A673 (cell line): ENCODE results near the gene DPYSL5. TPM values are rescaled to one million over a fixed set of nuclear protein-coding genes. Genes with fewer than 3 reads are reported as not detected.

Experiments
- BruUV-seq: library from RNA; stranded (reverse); fragments of 400-500 nt; replicated peaks from 2 replicates; lab custom pipeline; 2021; lab: Mats Ljungman, UMichigan
- CTCF ChIA-PET: fragments of 300-600 bp; sonication (Branson Sonifier 250); formaldehyde crosslinking; loops from one replicate; lab custom pipeline; 2022; ENCODE audit warnings: antibody characterized with exemption; lab: Charles Lee
- POLR2A ChIA-PET: fragments of 300-600 bp; sonication (Branson Sonifier 250); formaldehyde crosslinking; loops from one replicate; lab custom pipeline; 2022; ENCODE audit warnings: antibody characterized with exemption; ENCODE audit not compliant: low non-redundant PET; lab: Charles Lee
- DNase-seq: peaks from one replicate; pipeline ENCODE4 v3.0.0-alpha.2; 2015; ENCODE audit warnings: low spot score
- H3K27ac ChIP-seq: fragments of 200-600 bp; sonication (generic); 2 replicates; pipeline ENCODE4 v1.5.1; 2016; ENCODE audit warnings: mixed run types, low read depth, mild to moderate bottlenecking, mixed read lengths, antibody characterized with exemption, low read length; ENCODE audit not compliant: poor library complexity, severe bottlenecking
- H3K27me3 ChIP-seq: fragments of 200-600 bp; sonication (generic); replicated peaks from 2 replicates; pipeline ENCODE4 v1.6.1; 2017; ENCODE audit warnings: mixed run types, low read depth, mild to moderate bottlenecking, mixed read lengths, antibody characterized with exemption, low read length; ENCODE audit not compliant: insufficient read depth, poor library complexity
- H3K36me3 ChIP-seq: fragments of 200-600 bp; sonication (generic); 2 replicates; pipeline ENCODE4 v1.6.1; 2016; ENCODE audit warnings: mixed run types, mild to moderate bottlenecking, mixed read lengths, antibody characterized with exemption, low read length; ENCODE audit not compliant: insufficient read depth, poor library complexity, severe bottlenecking
- H3K4me1 ChIP-seq: fragments of 200-600 bp; sonication (generic); 2 replicates; pipeline ENCODE4 v1.6.1; 2017; ENCODE audit warnings: mixed run types, mild to moderate bottlenecking, mixed read lengths, antibody characterized with exemption, low read length; ENCODE audit not compliant: insufficient read depth, poor library complexity, severe bottlenecking
- H3K4me3 ChIP-seq: fragments of 200-600 bp; sonication (generic); 2 replicates; pipeline ENCODE4 v1.5.1; 2016; ENCODE audit warnings: low read depth, mixed run types, mild to moderate bottlenecking, mixed read lengths, low read length; ENCODE audit not compliant: poor library complexity, severe bottlenecking
- H3K9me3 ChIP-seq: fragments of 200-600 bp; sonication (generic); 2 replicates; pipeline ENCODE4 v1.6.1; 2016; ENCODE audit warnings: mixed run types, low read depth, mild to moderate bottlenecking, mixed read lengths, antibody characterized with exemption, low read length; ENCODE audit not compliant: poor library complexity, severe bottlenecking
- EZH2 ChIP-seq: fragments of 200-600 bp; sonication (generic); IDR thresholded peaks from 2 replicates; pipeline ENCODE4 v1.6.1; 2017; ENCODE audit warnings: borderline replicate concordance, low read depth, mild to moderate bottlenecking, mixed read lengths, antibody characterized with exemption, low read length; ENCODE audit not compliant: poor library complexity, severe bottlenecking
- intact Hi-C: fragments of 100-400 bp; cut with micrococcal nuclease; formaldehyde crosslinking; loops from one replicate; pipeline ENCODE4 v1.10.0; 2022; ENCODE audit not compliant: unreplicated experiment
- total RNA-seq: library from RNA; stranded (reverse); gene quantifications from 2 replicates; pipeline ENCODE4 v1.2.3, GENCODE V29; 2021
- TF ChIP-seq, protein P1 (sequence below): fragments of 300-800, 200-600 bp; sonication (generic); conservative IDR thresholded peaks from 2 replicates; pipeline ENCODE4 v1.5.1; 2017; ENCODE audit warnings: low read depth, mild to moderate bottlenecking, antibody characterized with exemption, low read length, moderate library complexity, mixed read lengths

The DPYSL5 gene
- total RNA-seq, 1 experiment from 2014 or later, result 110 TPM

- ChIA-PET CTCF (interaction anchor here (0.6 kb wide), 1 partner anchor 77 kb away, joined by 6 read pairs; no protein-coding TSS in a partner anchor), POLR2A (no interaction called here)
- peaks cover 5% of the 10 kb centered on the region for H3K36me3 ChIP-seq
- no peak overlapping the region for H3K4me3 ChIP-seq
- intact Hi-C loops, result no loop called here
- TF ChIP-seq EZH2, result no peak
- TF ChIP-seq, protein P1, sequence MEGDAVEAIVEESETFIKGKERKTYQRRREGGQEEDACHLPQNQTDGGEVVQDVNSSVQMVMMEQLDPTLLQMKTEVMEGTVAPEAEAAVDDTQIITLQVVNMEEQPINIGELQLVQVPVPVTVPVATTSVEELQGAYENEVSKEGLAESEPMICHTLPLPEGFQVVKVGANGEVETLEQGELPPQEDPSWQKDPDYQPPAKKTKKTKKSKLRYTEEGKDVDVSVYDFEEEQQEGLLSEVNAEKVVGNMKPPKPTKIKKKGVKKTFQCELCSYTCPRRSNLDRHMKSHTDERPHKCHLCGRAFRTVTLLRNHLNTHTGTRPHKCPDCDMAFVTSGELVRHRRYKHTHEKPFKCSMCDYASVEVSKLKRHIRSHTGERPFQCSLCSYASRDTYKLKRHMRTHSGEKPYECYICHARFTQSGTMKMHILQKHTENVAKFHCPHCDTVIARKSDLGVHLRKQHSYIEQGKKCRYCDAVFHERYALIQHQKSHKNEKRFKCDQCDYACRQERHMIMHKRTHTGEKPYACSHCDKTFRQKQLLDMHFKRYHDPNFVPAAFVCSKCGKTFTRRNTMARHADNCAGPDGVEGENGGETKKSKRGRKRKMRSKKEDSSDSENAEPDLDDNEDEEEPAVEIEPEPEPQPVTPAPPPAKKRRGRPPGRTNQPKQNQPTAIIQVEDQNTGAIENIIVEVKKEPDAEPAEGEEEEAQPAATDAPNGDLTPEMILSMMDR, result no peak
- H3K27ac ChIP-seq, result no peak overlapping the region
- H3K27me3 ChIP-seq, result no peaks in the 10 kb centered on the region
- H3K4me1 ChIP-seq, result peaks cover 13% of the 10 kb centered on the region
- DNase-seq, result no peak
- no peaks in the 10 kb centered on the region for H3K9me3 ChIP-seq
- BruUV-seq, result no TSS peak
Measured at GRCh38 chr2:26925100-26925791, 77.3 kb downstream of the DPYSL5 start.

DNA sequence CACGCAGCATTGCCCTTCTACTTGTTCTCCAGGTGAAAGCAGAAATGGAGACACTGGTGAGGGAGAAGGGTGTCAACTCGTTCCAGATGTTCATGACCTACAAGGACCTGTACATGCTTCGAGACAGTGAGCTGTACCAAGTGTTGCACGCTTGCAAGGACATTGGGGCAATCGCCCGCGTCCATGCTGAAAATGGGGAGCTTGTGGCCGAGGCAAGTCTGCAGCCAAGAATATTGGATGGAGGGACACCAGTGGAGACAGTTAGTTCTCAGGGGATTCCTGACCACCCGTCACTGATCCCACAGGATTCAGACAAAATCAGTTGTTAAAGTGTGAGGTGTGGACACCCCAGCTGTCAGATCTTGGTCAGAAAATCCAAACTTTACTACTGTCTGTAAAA lies 79.3 kb downstream of the DPYSL5 start:
- Histone ChIP-seq H3K36me3 (peaks cover 5% of the 10 kb centered on the region), H3K27me3 (no peaks in the 10 kb centered on the region), H3K4me1 (peaks cover 9% of the 10 kb centered on the region), H3K9me3 (no peaks in the 10 kb centered on the region), H3K4me3 (no peak overlapping the region), H3K27ac (no peak overlapping the region)
- no TSS peak for BruUV-seq
- DNase-seq, result no peak
- ChIA-PET POLR2A (no interaction called here), CTCF (no interaction called here)
- intact Hi-C loops, result no loop called here
- TF ChIP-seq EZH2, result no peak
- TF ChIP-seq, protein P1, result no peak

DNA sequence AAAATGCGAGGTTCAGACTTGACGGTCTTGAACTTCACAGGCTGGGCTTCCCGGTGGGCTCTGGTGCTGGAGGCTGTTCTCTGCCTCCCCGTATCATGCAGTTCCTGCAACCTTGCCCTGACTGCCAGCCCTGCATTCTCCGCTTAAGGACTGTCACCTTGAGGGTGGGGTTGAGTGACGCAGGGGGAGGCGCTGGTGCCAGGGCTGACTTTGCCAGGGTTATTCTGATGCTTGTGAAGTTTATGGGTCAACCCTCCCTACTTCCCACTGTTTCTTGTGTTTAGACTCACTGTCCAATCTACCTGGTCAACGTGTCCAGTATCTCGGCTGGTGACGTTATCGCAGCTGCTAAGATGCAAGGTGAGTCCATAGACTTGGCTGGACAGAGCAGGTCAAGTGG lies 85.0 kb downstream of the DPYSL5 start:
- Histone ChIP-seq H3K4me1 (no peaks in the 10 kb centered on the region), H3K27me3 (no peaks in the 10 kb centered on the region), H3K9me3 (no peaks in the 10 kb centered on the region), H3K36me3 (peaks cover 4% of the 10 kb centered on the region), H3K4me3 (no peak overlapping the region), H3K27ac (no peak overlapping the region)
- no peak for TF ChIP-seq EZH2
- TF ChIP-seq, protein P1, result no peak
- POLR2A ChIA-PET, result no interaction called here
- no TSS peak for BruUV-seq
- CTCF ChIA-PET, result interaction anchor here (2.1 kb wide), 1 partner anchor 10 kb away, joined by 6 read pairs; no protein-coding TSS in a partner anchor
- DNase-seq, result no peak
- intact Hi-C loops, result no loop called here
